ENCODE measurements around the gene PITX2. TPM values are rescaled to one million over a fixed set of nuclear protein-coding genes. Genes with fewer than 3 reads are reported as not detected.
A peak's percentile ranks its signal among the peaks of the same experiment; 100 is the strongest.

Gene PITX2
- total and polyA plus RNA-seq, 2 experiments from 2014 or later, result 0.52 to 0.99 TPM

GRCh38 chr4:110623718-110624397 lies 981 bp upstream of the PITX2 start:
- Histone ChIP-seq H3K4me3 (peak overlapping the region; percentile 30; the same call in 1 of the 2 replicates), H3K27ac (ENCODE audit: low read depth) (no peak overlapping the region), H3K36me3 (ENCODE audit: insufficient read depth) (no peaks in the 10 kb centered on the region), H4K20me1 (replicated peaks; ENCODE audit: insufficient read depth) (peaks cover 18% of the 10 kb centered on the region; the same call in 1 of the 2 replicates), H2AFZ (no peak overlapping the region), H3K79me2 (replicated peaks; ENCODE audit: insufficient read depth) (no peaks in the 10 kb centered on the region), H3K27me3 (ENCODE audit: insufficient read depth) (peaks cover 98% of the 10 kb centered on the region), H3K4me2 (peak overlapping the region; percentile 62), H3K4me1 (ENCODE audit: insufficient read depth) (peaks cover 67% of the 10 kb centered on the region), H3F3A (replicated peaks; ENCODE audit: low read depth) (peaks cover 44% of the 10 kb centered on the region), H3K9me2 (ENCODE audit: insufficient read depth) (no peaks in the 10 kb centered on the region)
- DNase-seq (ENCODE audit: low spot score) (peak; percentile 10), ATAC-seq (no peak)
- TF ChIP-seq EZH2 (IDR thresholded peaks at IDR 0.05; ENCODE audit: low read depth, unreplicated experiment) (peak; percentile 34), ZNF462 (CRISPR knock-in tag; IDR thresholded peaks at IDR 0.05) (no peak), REST (IDR thresholded peaks at IDR 0.05; ENCODE audit: unreplicated experiment) (no peak), JUNB (IDR thresholded peaks at IDR 0.05; ENCODE audit: unreplicated experiment) (no peak), CTCF (conservative IDR thresholded peaks at IDR 0.05; ENCODE audit: low read depth in 2 of 2) (no peak), CREB1 (CRISPR knock-in tag; IDR thresholded peaks at IDR 0.05; ENCODE audit: low read depth) (no peak)
- H3K9me3 Mint-ChIP-seq, result no peaks in the 10 kb centered on the region; the same call in none of the 3 replicates
- no peak overlapping the region for H3K27ac Mint-ChIP-seq
- H3K27me3 Mint-ChIP-seq (ENCODE audit: insufficient read depth, low read depth, poor library complexity), result peaks cover 100% of the 10 kb centered on the region
- peaks cover 63% of the 10 kb centered on the region for H3K4me1 Mint-ChIP-seq
- H3K36me3 Mint-ChIP-seq (ENCODE audit: low read depth), result no peaks in the 10 kb centered on the region; the same call in 2 of the 3 replicates
- H3K4me3 Mint-ChIP-seq, result peak overlapping the region; percentile 75; the same call in 1 of the 3 replicates
